IMR-90 (cell line): ENCODE results near the gene TIGD4. TPM values are rescaled to one million over a fixed set of nuclear protein-coding genes. Genes with fewer than 3 reads are reported as not detected.

ENCODE experiments used
- ATAC-seq: fragments of 200-7000 bp; cut with Tn5 transposase; 2 replicates; pipeline ENCODE4 v1.9.1; 2020; ENCODE audit warnings: low read depth, mild to moderate bottlenecking, moderate library complexity
- BruUV-seq: library from RNA; stranded (reverse); fragments of 400-500 nt; replicated peaks from 2 replicates; lab custom pipeline; 2021; lab: Mats Ljungman, UMichigan
- CTCF ChIA-PET: fragments of 300-600 bp; formaldehyde crosslinking; extraction: SDS; loops from one replicate; lab custom pipeline; 2021; ENCODE audit warnings: antibody characterized with exemption; lab: Yijun Ruan, JAX
- POLR2A ChIA-PET: fragments of 300-600 bp; sonication (Branson Sonifier 250); formaldehyde crosslinking; loops from one replicate; lab custom pipeline; 2022; ENCODE audit warnings: antibody characterized with exemption; ENCODE audit not compliant: unreplicated experiment; lab: Charles Lee
- DNase-seq: peaks from one replicate; pipeline ENCODE4 v3.0.0; 2013
- H2AFZ ChIP-seq: replicated peaks from 2 replicates; pipeline ENCODE3; 2013; ENCODE audit warnings: low read length, mild to moderate bottlenecking; ENCODE audit not compliant: poor library complexity
- H2AK5ac ChIP-seq: 2 replicates; pipeline ENCODE4 v1.6.1; 2013; ENCODE audit warnings: low read depth, low read length, inconsistent platforms
- H2AK9ac ChIP-seq: replicated peaks from 2 replicates; pipeline ENCODE3; 2013; ENCODE audit warnings: mild to moderate bottlenecking, low read depth, low read length, moderate library complexity; ENCODE audit not compliant: poor library complexity
- H2BK120ac ChIP-seq: 2 replicates; pipeline ENCODE4 v1.6.1; 2013; ENCODE audit warnings: low read depth, low read length, inconsistent platforms
- H2BK15ac ChIP-seq: 3 replicates; pipeline ENCODE4 v1.6.1; 2013; ENCODE audit warnings: low read depth, low read length, inconsistent platforms
- H2BK20ac ChIP-seq: 2 replicates; pipeline ENCODE4 v1.6.1; 2013; ENCODE audit warnings: low read depth, mild to moderate bottlenecking, inconsistent platforms, low read length, moderate library complexity
- H2BK5ac ChIP-seq: 2 replicates; pipeline ENCODE4 v1.6.1; 2013; ENCODE audit warnings: mild to moderate bottlenecking, low read depth, low read length, inconsistent platforms; ENCODE audit not compliant: poor library complexity, severe bottlenecking
- H3K14ac ChIP-seq: replicated peaks from 2 replicates; pipeline ENCODE4 v1.6.1; 2013; ENCODE audit warnings: low read depth, low read length, inconsistent platforms
- H3K18ac ChIP-seq: 2 replicates; pipeline ENCODE4 v1.6.1; 2013; ENCODE audit warnings: low read depth, low read length, control low read depth
- H3K23ac ChIP-seq: 2 replicates; pipeline ENCODE4 v1.6.1; 2013; ENCODE audit warnings: low read depth, low read length, inconsistent platforms
- H3K27ac ChIP-seq: 2 replicates; pipeline ENCODE4 v1.5.1; 2013; ENCODE audit warnings: mild to moderate bottlenecking, control low read depth, low read length; ENCODE audit not compliant: insufficient read depth
- H3K27me3 ChIP-seq: 2 replicates; pipeline ENCODE4 v1.6.1; 2013; ENCODE audit warnings: low read length; ENCODE audit not compliant: control insufficient read depth, insufficient read depth
- H3K36me3 ChIP-seq: 2 replicates; pipeline ENCODE4 v1.6.1; 2013; ENCODE audit warnings: low read length, mixed read lengths; ENCODE audit not compliant: control insufficient read depth, insufficient read depth
- H3K4ac ChIP-seq: 2 replicates; pipeline ENCODE4 v1.6.1; 2013; ENCODE audit warnings: low read depth, low read length, inconsistent platforms
- H3K4me1 ChIP-seq: 2 replicates; pipeline ENCODE4 v1.6.1; 2013; ENCODE audit warnings: low read length, mixed read lengths; ENCODE audit not compliant: control insufficient read depth, insufficient read depth
- H3K4me2 ChIP-seq: 2 replicates; pipeline ENCODE4 v1.6.1; 2013; ENCODE audit warnings: low read depth, mild to moderate bottlenecking, control low read depth, low read length, moderate library complexity
- H3K4me3 ChIP-seq: 2 replicates; pipeline ENCODE4 v1.5.1; 2013; ENCODE audit warnings: low read depth, mild to moderate bottlenecking, control low read depth, low read length, moderate library complexity; ENCODE audit not compliant: insufficient read depth
- H3K56ac ChIP-seq: 2 replicates; pipeline ENCODE4 v1.6.1; 2013; ENCODE audit warnings: low read length, inconsistent platforms; ENCODE audit not compliant: insufficient read depth; ENCODE audit errors: extremely low read depth
- H3K79me1 ChIP-seq, 2 experiments: 2 replicates each; pipeline ENCODE4 v1.6.1; 2013; ENCODE audit warnings: low read length in 2 of 2, inconsistent platforms in 1 of 2, low read depth in 1 of 2
- H3K9ac ChIP-seq: 2 replicates; pipeline ENCODE4 v1.6.1; 2013; ENCODE audit warnings: low read depth, low read length, control low read depth
- H3K9me1 ChIP-seq: 2 replicates; pipeline ENCODE4 v1.6.1; 2013; ENCODE audit warnings: low read length, inconsistent platforms; ENCODE audit not compliant: insufficient read depth
- H3K9me3 ChIP-seq: 2 replicates; pipeline ENCODE4 v1.6.1; 2013; ENCODE audit warnings: low read length; ENCODE audit not compliant: control insufficient read depth, insufficient read depth
- H4K20me1 ChIP-seq: 2 replicates; pipeline ENCODE4 v1.6.1; 2013; ENCODE audit warnings: low read length, inconsistent platforms; ENCODE audit not compliant: insufficient read depth
- H4K5ac ChIP-seq: 2 replicates; pipeline ENCODE4 v1.6.1; 2013; ENCODE audit warnings: mild to moderate bottlenecking, low read depth, low read length, control low read depth
- H4K8ac ChIP-seq, 2 experiments: 2 replicates each; pipeline ENCODE4 v1.6.1; 2013; ENCODE audit warnings: low read depth in 2 of 2, low read length in 2 of 2, control low read depth in 1 of 2, inconsistent platforms in 1 of 2
- H4K91ac ChIP-seq: 2 replicates; pipeline ENCODE4 v1.6.1; 2013; ENCODE audit warnings: low read depth, low read length, inconsistent platforms; ENCODE audit not compliant: insufficient read depth
- ELK1 ChIP-seq: fragments of 150-350 bp; IDR thresholded peaks from 2 replicates; pipeline ENCODE4 v1.6.1; 2016; ENCODE audit warnings: low read depth, mild to moderate bottlenecking, low read length, moderate library complexity, borderline replicate concordance
- FOS ChIP-seq: fragments of 150-350 bp; IDR thresholded peaks from 2 replicates; pipeline ENCODE4 v1.6.1; 2016; ENCODE audit warnings: low read depth, low read length
- MAZ ChIP-seq: IDR thresholded peaks from 2 replicates; pipeline ENCODE4 v1.6.1; 2012; ENCODE audit warnings: low read depth, mild to moderate bottlenecking, low read length, improper control_type of control experiment, moderate library complexity, borderline replicate concordance
- MXI1 ChIP-seq: IDR thresholded peaks from 2 replicates; pipeline ENCODE4 v1.6.1; 2012; ENCODE audit warnings: low read depth, mild to moderate bottlenecking, low read length, moderate library complexity, borderline replicate concordance
- NFE2L2 ChIP-seq: fragments of 150-350 bp; IDR thresholded peaks from 2 replicates; pipeline ENCODE4 v1.6.1; 2016; ENCODE audit warnings: low read depth, mild to moderate bottlenecking, low read length
- RAD21 ChIP-seq: IDR thresholded peaks from 2 replicates; pipeline ENCODE4 v1.6.1; 2012; ENCODE audit warnings: low read length, improper control_type of control experiment
- RFX5 ChIP-seq: IDR thresholded peaks from 2 replicates; pipeline ENCODE4 v1.8.0; 2012; ENCODE audit warnings: low read depth, mild to moderate bottlenecking, low read length, moderate library complexity
- SMC3 ChIP-seq: fragments of 150-350 bp; IDR thresholded peaks from 2 replicates; pipeline ENCODE4 v1.6.1; 2016; ENCODE audit warnings: low read depth, mild to moderate bottlenecking, antibody characterized with exemption, low read length, moderate library complexity
- USF2 ChIP-seq: fragments of 150-350 bp; IDR thresholded peaks from 2 replicates; pipeline ENCODE4 v1.6.1; 2017; ENCODE audit warnings: mild to moderate bottlenecking, antibody characterized with exemption, low read length, low read depth
- WGBS, 2 experiments: methylation state at CpG; one replicate each; pipeline versions ENCODE4 v1.1.5 to v1.1.7; 2013; ENCODE audit warnings: missing lambda C conversion rate in 2 of 2; ENCODE audit not compliant: insufficient read length in 1 of 2; ENCODE audit errors: extremely low coverage in 2 of 2; 5-methylcytosine and 5-hydroxymethylcytosine counted together
- dilution Hi-C: fragments of 300-500 bp; cut with HindIII; formaldehyde crosslinking; loops from one replicate; pipeline ENCODE4 v1.14.3; 2018; ENCODE audit warnings: low sequenced_read_pairs; ENCODE audit not compliant: unreplicated experiment
- in situ Hi-C: fragments of 300-500 bp; cut with MboI; formaldehyde crosslinking; loops from 3 replicates; pipeline ENCODE4 v1.14.3; 2019; ENCODE audit warnings: low sequenced_read_pairs, inconsistent platforms, mixed read lengths
- intact Hi-C: fragments of 100-400 bp; cut with micrococcal nuclease; formaldehyde crosslinking; loops from 2 replicates; pipeline ENCODE4 v1.10.0; 2022
- polyA plus RNA-seq, 3 experiments: library from polyadenylated mRNA; depleted of rRNA; stranded (reverse); fragments of >200 nt; gene quantifications; 2 replicates each; pipeline ENCODE4 v1.2.3, GENCODE V29; 2012; ENCODE audit warnings: low replicate concordance in 1 of 3
- total RNA-seq: library from RNA; depleted of rRNA; stranded (reverse); fragments of >200 nt; gene quantifications from 2 replicates; pipeline ENCODE4 v1.2.3, GENCODE V29; 2012

TIGD4 gene
- total and polyA plus RNA-seq, 2 of the 4 experiments (the other 2 are of a cell fraction), result 0.03 TPM; not detected in 1

- H3K36me3 ChIP-seq, result peaks cover 2% of the 10 kb centered on the region; the same call in 1 of the 2 replicates
- H3K9ac ChIP-seq, result no peak overlapping the region
- no peak overlapping the region for H2BK120ac ChIP-seq
- no peak overlapping the region for H4K91ac ChIP-seq
- no peak overlapping the region for H3K4me3 ChIP-seq
- TF ChIP-seq FOS, result no peak
- no peak for TF ChIP-seq RFX5
- no peak for TF ChIP-seq USF2
- no peak for TF ChIP-seq NFE2L2
- TF ChIP-seq MXI1, result no peak
- no peak for TF ChIP-seq SMC3
- no peak for TF ChIP-seq RAD21
- no peak for TF ChIP-seq ELK1
- TF ChIP-seq MAZ, result no peak
- no peak for ATAC-seq
- H3K27ac ChIP-seq, result no peak overlapping the region
- intact Hi-C loops, result no loop called here
- no peaks in the 10 kb centered on the region for H3K4me1 ChIP-seq
- no peak overlapping the region for H3K56ac ChIP-seq
- no peak overlapping the region for H3K18ac ChIP-seq
- H2AFZ ChIP-seq, result no peak overlapping the region
- in situ Hi-C loops, result no loop called here
- no peak overlapping the region for H3K23ac ChIP-seq
- no peak overlapping the region for H3K4ac ChIP-seq
- no peak for DNase-seq
- no peak overlapping the region for H3K4me2 ChIP-seq
- H2AK9ac ChIP-seq, result no peak overlapping the region
- dilution Hi-C loops, result no loop called here
- H3K27me3 ChIP-seq, result no peaks in the 10 kb centered on the region
- no peak overlapping the region for H2AK5ac ChIP-seq
- ChIA-PET POLR2A (no interaction called here), CTCF (no interaction called here)
- H2BK15ac ChIP-seq, result no peak overlapping the region
- no peak overlapping the region for H4K5ac ChIP-seq
- H3K14ac ChIP-seq, result no peak overlapping the region
- BruUV-seq, result no TSS peak
- no peaks in the 10 kb centered on the region for H3K9me1 ChIP-seq
- H3K9me3 ChIP-seq, result no peaks in the 10 kb centered on the region
- H2BK5ac ChIP-seq, result no peak overlapping the region
- peaks cover 7 to 14% of the 10 kb centered on the region in 2 experiments; a peak in 2 of 4 replicates for H3K79me1 ChIP-seq
- no CpG with 5 or more reads among the region's 2 CpGs for WGBS, 2 experiments
- H2BK20ac ChIP-seq, result no peak overlapping the region
- no peak overlapping the region for H4K8ac ChIP-seq
- no peaks in the 10 kb centered on the region; the same call in 1 of the 2 replicates for H4K20me1 ChIP-seq
These were observed 45.0 kb upstream of the TIGD4 start for GRCh38 chr4:152824561-152824960.
